Parathyroid adenoma (tissue), 2 donors: ENCODE results near the gene TMEM179B.

Source experiments
- H2AFZ ChIP-seq: fragments of 300-600 bp; sonication (generic); one replicate; pipeline ENCODE4 v1.7.0; 2017; ENCODE audit warnings: antibody characterized with exemption, mild to moderate bottlenecking
- H3K27ac ChIP-seq: fragments of 300-600 bp; sonication (generic); one replicate; pipeline ENCODE4 v1.7.0; 2017
- H3K27me3 ChIP-seq: fragments of 300-600 bp; sonication (generic); one replicate; pipeline ENCODE4 v1.7.0; 2017; ENCODE audit warnings: low read length; ENCODE audit not compliant: control insufficient read depth, insufficient read depth
- H3K36me3 ChIP-seq: fragments of 300-600 bp; sonication (generic); one replicate; pipeline ENCODE4 v1.7.0; 2017; ENCODE audit warnings: low read length; ENCODE audit not compliant: control insufficient read depth, insufficient read depth
- H3K4me1 ChIP-seq: fragments of 300-600 bp; sonication (generic); one replicate; pipeline ENCODE4 v1.7.0; 2017; ENCODE audit warnings: control low read depth
- H3K4me2 ChIP-seq: fragments of 300-600 bp; sonication (generic); one replicate; pipeline ENCODE4 v1.7.0; 2017; ENCODE audit warnings: low read length
- H3K4me3 ChIP-seq: fragments of 300-600 bp; sonication (generic); one replicate; pipeline ENCODE4 v1.7.0; 2017; ENCODE audit warnings: low read depth, low read length
- H3K79me2 ChIP-seq: fragments of 300-600 bp; sonication (generic); one replicate; pipeline ENCODE4 v1.7.0; 2017; ENCODE audit warnings: control low read depth
- H3K9ac ChIP-seq: fragments of 300-600 bp; sonication (generic); one replicate; pipeline ENCODE4 v1.7.0; 2017; ENCODE audit warnings: mild to moderate bottlenecking
- H3K9me3 ChIP-seq: fragments of 300-600 bp; sonication (generic); one replicate; pipeline ENCODE4 v1.7.0; 2017; ENCODE audit warnings: low read length; ENCODE audit not compliant: control insufficient read depth
- TF ChIP-seq, protein P1 (sequence below): fragments of 300-600 bp; sonication (generic); IDR thresholded peaks from one replicate; pipeline ENCODE4 v1.7.0; 2017; ENCODE audit warnings: antibody characterized with exemption, mild to moderate bottlenecking
- donor health status: primary hyperparathyroidism.

TMEM179B gene

DNA sequence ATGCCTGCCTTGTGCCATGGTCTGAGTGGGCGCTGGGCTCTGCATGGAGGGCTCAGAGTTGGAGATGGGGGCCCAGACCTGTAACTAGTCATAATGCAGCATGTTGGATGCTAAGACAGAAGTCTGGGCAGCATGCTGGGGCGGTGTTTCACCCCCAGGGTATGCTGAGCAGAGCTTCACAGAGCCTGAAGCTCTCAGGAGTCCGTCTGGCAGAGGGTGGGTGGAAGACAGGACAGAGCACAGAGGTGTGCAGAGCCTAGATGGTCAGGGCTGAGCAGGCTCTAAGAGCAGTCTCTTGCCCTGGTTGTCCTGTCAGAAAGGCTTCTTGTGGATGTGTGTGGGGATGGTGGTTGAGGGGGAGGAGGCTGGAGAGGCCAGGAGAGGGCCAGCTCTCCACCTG lies 8.8 kb upstream of the TMEM179B start:
- Histone ChIP-seq H3K9ac (no peak overlapping the region), H3K4me2 (no peak overlapping the region), H3K79me2 (no peaks in the 10 kb centered on the region), H3K4me1 (no peaks in the 10 kb centered on the region), H3K27ac (no peak overlapping the region), H2AFZ (no peak overlapping the region), H3K4me3 (no peak overlapping the region), H3K36me3 (no peaks in the 10 kb centered on the region), H3K27me3 (no peaks in the 10 kb centered on the region), H3K9me3 (no peaks in the 10 kb centered on the region)
- TF ChIP-seq, protein P1, sequence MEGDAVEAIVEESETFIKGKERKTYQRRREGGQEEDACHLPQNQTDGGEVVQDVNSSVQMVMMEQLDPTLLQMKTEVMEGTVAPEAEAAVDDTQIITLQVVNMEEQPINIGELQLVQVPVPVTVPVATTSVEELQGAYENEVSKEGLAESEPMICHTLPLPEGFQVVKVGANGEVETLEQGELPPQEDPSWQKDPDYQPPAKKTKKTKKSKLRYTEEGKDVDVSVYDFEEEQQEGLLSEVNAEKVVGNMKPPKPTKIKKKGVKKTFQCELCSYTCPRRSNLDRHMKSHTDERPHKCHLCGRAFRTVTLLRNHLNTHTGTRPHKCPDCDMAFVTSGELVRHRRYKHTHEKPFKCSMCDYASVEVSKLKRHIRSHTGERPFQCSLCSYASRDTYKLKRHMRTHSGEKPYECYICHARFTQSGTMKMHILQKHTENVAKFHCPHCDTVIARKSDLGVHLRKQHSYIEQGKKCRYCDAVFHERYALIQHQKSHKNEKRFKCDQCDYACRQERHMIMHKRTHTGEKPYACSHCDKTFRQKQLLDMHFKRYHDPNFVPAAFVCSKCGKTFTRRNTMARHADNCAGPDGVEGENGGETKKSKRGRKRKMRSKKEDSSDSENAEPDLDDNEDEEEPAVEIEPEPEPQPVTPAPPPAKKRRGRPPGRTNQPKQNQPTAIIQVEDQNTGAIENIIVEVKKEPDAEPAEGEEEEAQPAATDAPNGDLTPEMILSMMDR: no peak

DNA sequence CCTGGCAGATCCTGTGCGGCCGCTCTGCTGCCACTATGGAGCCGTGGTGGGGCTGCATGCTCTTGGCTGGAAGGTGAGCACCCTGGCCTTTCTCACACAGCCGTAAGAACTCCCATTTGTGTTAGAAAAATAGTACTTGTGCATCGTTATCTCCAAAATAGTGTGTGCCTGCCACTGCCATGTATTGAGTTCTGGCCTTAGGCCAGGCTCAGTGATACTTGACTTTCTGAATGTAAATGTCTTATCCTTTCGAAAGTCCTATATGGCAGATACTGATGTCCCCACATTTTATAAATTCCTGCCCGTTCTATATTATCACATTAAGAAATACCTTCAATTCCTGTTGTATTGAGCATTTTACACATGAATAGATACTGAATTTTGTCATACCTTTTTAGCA lies 4.4 kb upstream of the TMEM179B start:
- H3K36me3 ChIP-seq: no peaks in the 10 kb centered on the region
- H3K79me2 ChIP-seq: no peaks in the 10 kb centered on the region
- TF ChIP-seq, protein P1: no peak

DNA sequence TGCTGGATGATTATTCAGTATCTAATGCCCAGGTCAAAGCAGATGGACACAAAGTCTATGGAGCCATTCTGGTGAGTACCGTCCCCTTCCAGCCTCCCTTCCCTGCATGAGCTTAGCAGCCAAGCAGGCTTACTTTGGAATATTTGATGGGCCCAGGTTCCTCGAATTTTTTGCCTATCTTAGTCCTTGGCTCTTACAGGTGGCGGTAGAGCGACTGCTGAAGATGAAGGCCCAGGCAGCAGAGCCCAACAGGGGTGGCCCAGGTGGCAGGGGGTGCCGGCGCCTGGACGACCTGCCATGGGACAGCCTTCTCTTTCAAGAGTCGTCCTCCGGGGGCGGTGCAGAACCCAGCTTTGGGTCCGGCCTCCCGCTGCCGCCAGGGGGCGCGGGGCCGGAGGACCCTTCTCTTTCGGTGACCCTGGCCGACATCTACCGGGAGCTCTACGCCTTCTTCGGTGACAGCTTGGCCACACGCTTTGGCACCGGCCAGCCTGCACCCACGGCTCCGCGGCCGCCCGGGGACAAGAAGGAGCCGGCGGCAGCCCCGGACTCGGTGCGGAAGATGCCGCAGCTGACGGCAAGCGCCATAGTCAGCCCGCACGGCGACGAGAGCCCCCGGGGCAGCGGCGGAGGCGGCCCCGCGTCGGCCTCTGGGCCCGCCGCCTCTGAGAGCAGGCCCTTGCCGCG lies 741 bp upstream of the TMEM179B start:
- no peak overlapping the region for H3K9ac ChIP-seq
- H3K4me1 ChIP-seq: peaks cover 3% of the 10 kb centered on the region
- peak overlapping the region; percentile 74 for H2AFZ ChIP-seq
- peak overlapping the region; percentile 70 for H3K4me3 ChIP-seq
- no peaks in the 10 kb centered on the region for H3K36me3 ChIP-seq
- peak overlapping the region; percentile 84 for H3K27ac ChIP-seq
- H3K27me3 ChIP-seq: no peaks in the 10 kb centered on the region
- TF ChIP-seq, protein P1: peak; percentile 89
- H3K4me2 ChIP-seq: peak overlapping the region; percentile 79
- H3K79me2 ChIP-seq: peaks cover 1% of the 10 kb centered on the region
- H3K9me3 ChIP-seq: no peaks in the 10 kb centered on the region

More for the DNA sequence above, 4.4 kb upstream of the TMEM179B start:
- no peak overlapping the region for H3K9ac ChIP-seq
- peaks cover 3% of the 10 kb centered on the region for H3K4me1 ChIP-seq
- no peaks in the 10 kb centered on the region for H3K9me3 ChIP-seq
- H3K4me3 ChIP-seq: no peak overlapping the region
- H3K27ac ChIP-seq: no peak overlapping the region
- H2AFZ ChIP-seq: no peak overlapping the region
- H3K27me3 ChIP-seq: no peaks in the 10 kb centered on the region
- H3K4me2 ChIP-seq: no peak overlapping the region

DNA sequence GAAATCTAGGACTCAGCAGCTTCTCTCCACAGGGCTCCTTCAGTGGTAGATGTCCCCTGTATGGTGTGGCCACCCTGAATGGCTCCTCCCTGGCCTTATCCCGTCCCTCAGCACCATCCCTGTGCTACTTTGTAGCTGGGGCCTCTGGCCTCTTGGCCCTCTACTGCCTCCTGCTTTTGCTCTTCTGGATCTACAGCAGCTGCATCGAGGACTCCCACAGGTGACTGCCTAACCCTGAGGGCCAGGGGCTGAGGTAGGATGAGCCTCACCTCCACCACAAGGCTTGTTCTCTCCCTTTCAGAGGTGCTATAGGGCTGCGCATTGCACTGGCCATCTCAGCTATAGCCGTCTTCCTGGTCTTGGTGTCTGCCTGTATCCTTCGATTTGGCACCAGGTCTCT lies 1.8 kb downstream of the TMEM179B start:
- Histone ChIP-seq H3K27me3 (no peaks in the 10 kb centered on the region), H2AFZ (no peak overlapping the region), H3K9ac (no peak overlapping the region), H3K79me2 (peaks cover 2% of the 10 kb centered on the region), H3K4me2 (no peak overlapping the region), H3K4me3 (no peak overlapping the region), H3K36me3 (no peaks in the 10 kb centered on the region), H3K27ac (no peak overlapping the region), H3K4me1 (peaks cover 5% of the 10 kb centered on the region), H3K9me3 (no peaks in the 10 kb centered on the region)
- TF ChIP-seq, protein P1: no peak

DNA sequence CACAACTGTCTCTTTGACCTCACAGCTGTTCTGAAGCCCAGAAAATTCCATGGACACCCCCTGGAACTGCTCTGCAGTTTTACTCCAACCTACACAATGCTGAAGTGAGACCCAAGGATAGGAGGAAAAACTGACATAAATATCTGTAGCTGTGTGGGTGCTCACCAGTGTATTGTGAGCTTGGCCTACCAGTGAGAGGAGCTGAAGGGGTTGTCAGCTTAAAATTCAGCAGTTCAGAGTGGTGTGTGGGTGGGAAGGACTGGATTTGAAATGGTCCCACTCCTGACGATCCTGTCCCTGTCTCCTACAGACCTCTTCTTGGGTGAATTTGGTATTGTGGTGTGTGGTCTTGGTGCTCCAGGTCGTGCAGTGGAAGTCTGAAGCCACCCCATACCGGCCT lies 2.4 kb downstream of the TMEM179B start:
- Histone ChIP-seq H3K9me3 (no peaks in the 10 kb centered on the region), H3K4me3 (no peak overlapping the region), H3K9ac (no peak overlapping the region), H3K27ac (no peak overlapping the region), H3K4me2 (no peak overlapping the region), H3K4me1 (peaks cover 5% of the 10 kb centered on the region), H2AFZ (no peak overlapping the region), H3K36me3 (no peaks in the 10 kb centered on the region), H3K79me2 (peaks cover 2% of the 10 kb centered on the region), H3K27me3 (no peaks in the 10 kb centered on the region)
- TF ChIP-seq, protein P1: no peak
